CD4-positive, alpha-beta T cell treated with Interleukin-4 for 4 hours (primary cell): ENCODE measurements around the gene TRIM27.
"Not testable (repeated sequence)": the region's sequence is repeated elsewhere in the genome, so short reads cannot be mapped to it uniquely, and the experiment has no call there.

Experiments used
- DNase-seq: peaks from one replicate; pipeline ENCODE4 v3.0.0-alpha.2; 2020

Gene TRIM27

GRCh38 chr6:28862077-28862476 is 61.7 kb downstream of the TRIM27 start:
- no peak for DNase-seq

GRCh38 chr6:28861339-28861738 is 62.4 kb downstream of the TRIM27 start:
- DNase-seq = no peak

- no peak for DNase-seq
These were observed 63.2 kb downstream of the TRIM27 start for GRCh38 chr6:28860581-28860980.

- no peak for DNase-seq
These were observed 64.8 kb downstream of the TRIM27 start for GRCh38 chr6:28858963-28859362.

- no peak for DNase-seq
These were observed 67.2 kb downstream of the TRIM27 start for GRCh38 chr6:28856620-28857005.

GRCh38 chr6:28854405-28854804 is 69.4 kb downstream of the TRIM27 start:
- not testable (repeated sequence) for DNase-seq
